GM12891 (cell line): ENCODE data around the gene CASS4.

Experiments
- PAX5 ChIP-seq: IDR thresholded peaks from 2 replicates; pipeline ENCODE4 v1.6.1; 2011; ENCODE audit warnings: low read length, moderate library complexity, mild to moderate bottlenecking; ENCODE audit not compliant: insufficient read depth, severe bottlenecking
- POLR2A ChIP-seq: IDR thresholded peaks from 2 replicates; pipeline ENCODE4 v1.6.1; 2011; ENCODE audit warnings: low read depth, low read length, control low read depth
- POLR2AphosphoS5 ChIP-seq: IDR thresholded peaks from 2 replicates; pipeline ENCODE4 v1.6.1; 2011; ENCODE audit warnings: low read depth, low read length, control low read depth
- POU2F2 ChIP-seq: IDR thresholded peaks from 2 replicates; pipeline ENCODE4 v1.6.1; 2011; ENCODE audit warnings: low read depth, mild to moderate bottlenecking, control low read depth, low read length, moderate library complexity
- TAF1 ChIP-seq: IDR thresholded peaks from 2 replicates; pipeline ENCODE4 v1.6.1; 2011; ENCODE audit warnings: low read depth, low read length, control low read depth

DNA sequence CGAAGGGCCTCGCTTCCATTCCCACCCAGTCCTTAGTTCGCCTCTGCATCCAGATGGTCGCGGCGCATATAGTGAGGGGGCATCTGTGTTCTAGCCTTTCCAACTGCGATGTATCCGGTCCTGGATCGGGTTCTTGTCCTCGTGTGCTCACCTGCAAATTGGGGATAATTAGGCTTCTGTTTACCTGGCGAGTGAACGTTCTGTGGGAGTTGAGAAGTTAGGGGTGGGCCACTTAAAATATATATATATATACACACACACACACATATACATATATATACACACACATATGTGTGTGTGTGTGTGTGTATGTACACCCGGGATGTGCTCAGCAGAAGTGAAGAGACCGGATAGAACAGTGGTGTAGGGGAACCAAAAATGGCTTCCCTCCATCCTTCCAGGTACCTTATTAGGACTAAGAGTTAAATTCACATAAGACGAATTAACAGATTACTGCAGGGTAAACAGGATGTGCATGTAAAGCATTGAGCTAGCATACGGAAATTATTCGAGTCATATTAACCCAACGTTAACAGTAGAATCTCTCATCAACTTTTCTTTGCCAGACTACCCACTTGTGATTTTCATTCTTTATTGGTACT, 19.1 kb upstream of the CASS4 start:
- TF ChIP-seq TAF1 (no peak), POLR2A (0 out of 2 replicates have a peak, but pooled peaks have one; percentile 15), POLR2AphosphoS5 (no peak; the same call in 1 of the 2 replicates), PAX5 (no peak), POU2F2 (no peak)
